Mammary epithelial cell (primary cell): ENCODE results near the gene UBE2V1.

ENCODE experiments used
- CTCF ChIP-seq, 2 donors: IDR thresholded peaks in 1 of 2; conservative IDR thresholded peaks in 1 of 2; 2 replicates each; pipeline ENCODE4 v1.5.1; 2011 to 2012; ENCODE audit warnings: inconsistent platforms in 2 of 2, low read length in 2 of 2, mild to moderate bottlenecking in 2 of 2, control low read depth in 1 of 2, low read depth in 1 of 2; ENCODE audit not compliant: insufficient read depth in 1 of 2; ENCODE audit errors: extremely low read depth in 1 of 2
- EZH2 ChIP-seq: IDR thresholded peaks from 2 replicates; pipeline ENCODE4 v1.6.1; 2012; ENCODE audit warnings: low read length, inconsistent platforms, borderline replicate concordance

GRCh38 chr20:50037575-50037974 lies 75.4 kb downstream of the UBE2V1 start:
- no peak for TF ChIP-seq CTCF (conservative IDR thresholded peaks at IDR 0.05 in 1 of 2, IDR thresholded peaks at IDR 0.05 in 1 of 2; ENCODE audit: extremely low read depth in 1 of 2, insufficient read depth in 1 of 2, low read depth in 1 of 2, low read length in 2 of 2)
- TF ChIP-seq EZH2, result no peak
